ENCODE measurements around the gene SLC25A38.

The SLC25A38 gene

DNA sequence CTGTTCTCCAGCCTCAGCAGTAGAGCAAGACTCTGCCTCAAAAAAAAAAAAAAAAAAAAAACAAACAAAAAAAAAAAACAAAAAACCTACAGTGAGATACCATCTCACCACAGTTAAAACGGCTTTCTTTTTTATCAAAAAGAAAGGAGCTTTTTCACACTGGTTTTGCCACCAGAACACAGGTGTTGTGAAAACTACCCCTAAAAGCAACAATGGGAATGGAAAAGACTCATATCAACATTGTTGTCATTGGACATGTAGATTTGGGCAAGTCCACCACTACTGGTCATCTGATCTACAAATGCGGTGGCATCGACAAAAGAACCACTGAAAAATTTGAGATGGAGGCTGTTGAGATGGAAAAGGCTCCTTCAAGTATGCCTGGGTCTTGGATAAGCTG lies 24.8 kb upstream of the SLC25A38 start:
- no peaks in the 10 kb centered on the region for H3K4me1 ChIP-seq (ENCODE audit: control insufficient read depth, low read length)
- TF ChIP-seq, protein P1, sequence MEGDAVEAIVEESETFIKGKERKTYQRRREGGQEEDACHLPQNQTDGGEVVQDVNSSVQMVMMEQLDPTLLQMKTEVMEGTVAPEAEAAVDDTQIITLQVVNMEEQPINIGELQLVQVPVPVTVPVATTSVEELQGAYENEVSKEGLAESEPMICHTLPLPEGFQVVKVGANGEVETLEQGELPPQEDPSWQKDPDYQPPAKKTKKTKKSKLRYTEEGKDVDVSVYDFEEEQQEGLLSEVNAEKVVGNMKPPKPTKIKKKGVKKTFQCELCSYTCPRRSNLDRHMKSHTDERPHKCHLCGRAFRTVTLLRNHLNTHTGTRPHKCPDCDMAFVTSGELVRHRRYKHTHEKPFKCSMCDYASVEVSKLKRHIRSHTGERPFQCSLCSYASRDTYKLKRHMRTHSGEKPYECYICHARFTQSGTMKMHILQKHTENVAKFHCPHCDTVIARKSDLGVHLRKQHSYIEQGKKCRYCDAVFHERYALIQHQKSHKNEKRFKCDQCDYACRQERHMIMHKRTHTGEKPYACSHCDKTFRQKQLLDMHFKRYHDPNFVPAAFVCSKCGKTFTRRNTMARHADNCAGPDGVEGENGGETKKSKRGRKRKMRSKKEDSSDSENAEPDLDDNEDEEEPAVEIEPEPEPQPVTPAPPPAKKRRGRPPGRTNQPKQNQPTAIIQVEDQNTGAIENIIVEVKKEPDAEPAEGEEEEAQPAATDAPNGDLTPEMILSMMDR (IDR thresholded peaks at IDR 0.05; ENCODE audit: low read depth, low read length, poor library complexity, severe bottlenecking), result no peak
- no peak for TF ChIP-seq EZH2phosphoT487 (IDR thresholded peaks at IDR 0.05; ENCODE audit: borderline replicate concordance, low read length)

DNA sequence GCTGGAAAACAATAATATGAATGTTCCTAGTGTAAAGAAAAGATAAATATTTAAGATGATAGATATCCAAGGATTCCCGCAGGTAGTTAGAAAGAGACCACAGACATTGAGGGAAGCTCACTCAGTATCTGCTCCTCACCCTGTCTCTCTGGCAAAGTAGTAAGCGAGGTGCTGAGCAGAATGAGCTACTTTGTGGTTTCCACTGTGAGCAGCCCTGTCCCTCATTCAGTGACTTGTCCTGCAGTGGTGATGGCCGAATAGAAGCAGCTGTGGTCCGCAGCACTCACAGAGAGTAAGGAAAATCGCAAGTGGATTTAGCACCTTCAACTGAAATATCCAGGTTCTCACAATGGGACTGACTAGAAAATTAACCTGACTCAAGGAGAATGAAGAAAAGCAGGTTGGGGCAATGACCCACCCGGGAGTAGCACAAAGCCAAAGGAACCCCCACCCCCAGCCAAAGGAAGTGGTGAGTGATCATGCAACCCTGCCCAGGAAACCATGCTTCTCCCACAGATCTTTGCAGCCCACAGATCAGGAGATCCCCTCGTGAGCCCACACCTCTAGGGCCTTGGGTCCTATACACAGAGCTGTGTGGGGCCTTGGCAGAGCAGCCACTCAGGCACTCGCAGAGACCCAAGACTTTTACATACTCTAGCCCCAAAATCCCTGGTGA lies 21.8 kb upstream of the SLC25A38 start:
- Histone ChIP-seq H3K9me2 (replicated peaks; ENCODE audit: control insufficient read depth, low read length) (no peaks in the 10 kb centered on the region), H3F3A (ENCODE audit: control insufficient read depth, insufficient read depth) (no peaks in the 10 kb centered on the region), H3K4me1 (ENCODE audit: control insufficient read depth, low read length) (no peaks in the 10 kb centered on the region), H3K27ac (ENCODE audit: low read depth, low read length) (no peak overlapping the region), H3K27me3 (ENCODE audit: control insufficient read depth, low read length) (no peaks in the 10 kb centered on the region), H4K20me1 (ENCODE audit: control insufficient read depth, insufficient read depth, low read depth, low read length) (no peaks in the 10 kb centered on the region), H3K36me3 (ENCODE audit: control insufficient read depth, low read length) (no peaks in the 10 kb centered on the region), H3K4me2 (ENCODE audit: low read length) (no peak overlapping the region), H3K9me3 (ENCODE audit: control insufficient read depth, insufficient read depth, low read length) (no peaks in the 10 kb centered on the region), H3K4me3 (ENCODE audit: low read length) (no peak overlapping the region), H3K79me2 (ENCODE audit: control insufficient read depth, low read length) (no peaks in the 10 kb centered on the region)
- TF ChIP-seq, protein P1 (IDR thresholded peaks at IDR 0.05; ENCODE audit: low read depth, low read length, poor library complexity, severe bottlenecking), result no peak
- no peak for TF ChIP-seq EZH2phosphoT487 (IDR thresholded peaks at IDR 0.05; ENCODE audit: borderline replicate concordance, low read length)

More for the DNA sequence above, 24.8 kb upstream of the SLC25A38 start:
- H4K20me1 ChIP-seq (ENCODE audit: control insufficient read depth, insufficient read depth, low read depth, low read length), result no peaks in the 10 kb centered on the region
- peaks cover 7% of the 10 kb centered on the region; the same call in 1 of the 2 replicates for H3K27me3 ChIP-seq (ENCODE audit: control insufficient read depth, low read length)
- no peaks in the 10 kb centered on the region for H3K79me2 ChIP-seq (ENCODE audit: control insufficient read depth, low read length)
- H3K36me3 ChIP-seq (ENCODE audit: control insufficient read depth, low read length), result no peaks in the 10 kb centered on the region
- H3K9me3 ChIP-seq (ENCODE audit: control insufficient read depth, insufficient read depth, low read length), result no peaks in the 10 kb centered on the region
- H3K4me2 ChIP-seq (ENCODE audit: low read length), result no peak overlapping the region
- no peak overlapping the region for H3K4me3 ChIP-seq (ENCODE audit: low read length)
- no peaks in the 10 kb centered on the region for H3F3A ChIP-seq (ENCODE audit: control insufficient read depth, insufficient read depth)
- H3K27ac ChIP-seq (ENCODE audit: low read depth, low read length), result no peak overlapping the region
- no peaks in the 10 kb centered on the region for H3K9me2 ChIP-seq (replicated peaks; ENCODE audit: control insufficient read depth, low read length)

DNA sequence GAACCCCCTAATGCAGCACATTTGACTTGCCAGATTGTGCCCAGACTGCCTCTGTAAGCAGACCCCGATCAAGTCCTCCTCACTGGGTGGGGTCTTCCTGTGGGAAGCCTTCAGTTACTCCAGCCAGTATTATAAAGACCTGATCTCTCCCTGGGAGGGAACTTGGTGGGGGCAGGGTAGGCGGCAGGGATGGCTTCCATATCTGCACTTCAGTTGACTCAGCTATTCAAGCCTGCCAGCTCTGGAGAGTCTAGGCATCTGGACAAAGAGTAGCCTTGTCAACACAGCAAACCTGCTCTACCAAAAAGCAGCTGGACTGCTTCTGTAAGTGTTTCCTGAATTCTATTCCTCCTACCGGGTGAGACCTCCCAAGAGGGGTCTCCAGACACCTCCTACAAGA lies 21.0 kb upstream of the SLC25A38 start:
- Histone ChIP-seq H3K36me3 (ENCODE audit: control insufficient read depth, low read length) (no peaks in the 10 kb centered on the region), H4K20me1 (ENCODE audit: control insufficient read depth, insufficient read depth, low read depth, low read length) (no peaks in the 10 kb centered on the region), H3K79me2 (ENCODE audit: control insufficient read depth, low read length) (no peaks in the 10 kb centered on the region), H3K27ac (ENCODE audit: low read depth, low read length) (no peak overlapping the region), H3K4me2 (ENCODE audit: low read length) (no peak overlapping the region), H3K4me1 (ENCODE audit: control insufficient read depth, low read length) (no peaks in the 10 kb centered on the region), H3K9me3 (ENCODE audit: control insufficient read depth, insufficient read depth, low read length) (no peaks in the 10 kb centered on the region), H3F3A (ENCODE audit: control insufficient read depth, insufficient read depth) (no peaks in the 10 kb centered on the region), H3K9me2 (replicated peaks; ENCODE audit: control insufficient read depth, low read length) (no peaks in the 10 kb centered on the region), H3K4me3 (ENCODE audit: low read length) (no peak overlapping the region), H3K27me3 (ENCODE audit: control insufficient read depth, low read length) (no peaks in the 10 kb centered on the region)
- TF ChIP-seq EZH2phosphoT487 (IDR thresholded peaks at IDR 0.05; ENCODE audit: borderline replicate concordance, low read length), result no peak
- TF ChIP-seq, protein P1 (IDR thresholded peaks at IDR 0.05; ENCODE audit: low read depth, low read length, poor library complexity, severe bottlenecking), result no peak
